RPMI7951 (cell line): ENCODE results near the gene ENGASE. TPM values are rescaled to one million over a fixed set of nuclear protein-coding genes. Genes with fewer than 3 reads are reported as not detected.

Experiments
- DNase-seq: peaks from one replicate; pipeline ENCODE4 v3.0.0-alpha.2; 2012; ENCODE audit warnings: low read depth
- total RNA-seq: library from RNA; depleted of rRNA; stranded (reverse); fragments of >200 nt; shearing (Covaris generic); gene quantifications from 2 replicates; pipeline ENCODE4 v1.2.3, GENCODE V29; 2014

Gene ENGASE
- total RNA-seq, 1 experiment from 2014 or later, result 3.7 TPM

DNA sequence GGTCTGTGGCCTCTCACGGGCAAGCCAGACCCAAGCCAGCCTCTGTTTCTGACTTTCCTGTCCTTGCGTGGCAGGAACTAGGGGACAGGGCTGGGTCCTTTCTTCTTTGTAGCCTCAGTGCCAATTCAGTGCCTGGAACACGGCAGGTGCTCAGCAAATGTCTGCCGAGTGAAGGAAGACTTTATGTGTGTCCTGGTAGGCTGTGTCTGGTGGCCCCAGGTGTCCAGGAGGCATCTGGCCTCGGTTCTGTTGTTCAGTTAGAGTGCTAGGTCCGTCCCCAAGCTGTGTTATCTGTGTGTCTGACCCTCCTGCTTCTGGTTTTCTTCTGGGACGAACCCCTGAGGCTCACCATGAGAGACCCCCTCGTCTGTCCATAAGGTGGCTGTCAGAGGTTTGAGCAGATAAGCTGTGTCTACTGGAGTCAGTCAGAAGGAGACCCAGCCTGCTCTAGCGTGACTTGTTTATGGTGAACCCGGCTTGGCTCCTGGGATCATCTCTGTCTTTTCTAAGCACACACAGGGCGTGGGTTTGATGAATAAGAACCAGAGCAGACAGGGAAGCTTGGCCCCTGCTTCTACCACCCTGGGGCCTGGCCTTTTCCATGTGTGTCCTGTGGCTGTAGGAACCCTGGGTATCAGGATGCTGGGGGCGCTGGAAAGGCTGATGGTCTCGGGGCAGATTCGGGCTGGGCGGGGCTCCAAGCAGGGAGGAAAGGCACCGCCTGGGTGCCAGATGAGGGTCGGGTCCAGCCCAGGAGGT, 39.3 kb downstream of the ENGASE start:
- no peak for DNase-seq

DNA sequence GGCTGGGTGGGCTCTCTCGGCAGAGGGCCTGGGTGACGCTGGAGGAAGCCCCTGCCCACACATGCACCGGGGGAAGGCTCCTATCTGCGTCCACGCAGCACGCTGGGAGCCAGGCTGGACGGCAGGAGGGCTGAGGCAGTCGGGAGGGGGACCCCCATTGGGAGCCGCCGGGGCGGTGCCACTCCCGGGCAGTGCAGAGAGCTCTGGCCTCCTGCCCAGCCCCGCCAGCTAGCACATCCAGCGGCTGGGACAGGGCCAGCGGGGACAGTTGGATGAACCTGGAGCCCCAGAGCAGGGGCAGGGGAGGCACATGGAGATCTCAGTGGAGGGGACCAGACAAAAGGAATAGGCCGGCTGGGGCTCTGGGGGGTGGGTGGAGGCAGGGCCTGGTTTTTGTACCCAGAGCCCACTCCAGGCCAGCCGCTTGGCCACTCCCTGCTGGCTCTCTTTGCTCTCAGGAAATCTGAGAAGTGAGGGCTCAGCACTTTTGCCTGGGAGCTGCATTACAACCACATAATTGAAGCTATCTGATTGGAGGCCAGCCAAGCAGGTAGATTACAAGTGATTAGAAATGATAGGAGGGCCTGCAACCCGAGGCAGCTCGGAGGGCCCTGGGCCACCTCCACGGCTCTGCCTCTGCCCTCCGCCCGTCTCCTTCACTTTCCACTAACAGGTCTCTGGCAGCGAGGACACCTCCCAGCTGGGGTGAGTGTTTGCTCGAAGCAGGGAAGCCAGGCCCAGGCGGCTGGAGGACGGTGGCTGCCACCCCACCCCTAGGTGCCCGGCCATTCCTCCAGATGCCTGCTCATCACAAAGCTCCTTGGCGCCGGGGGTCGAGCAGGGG, 40.1 kb downstream of the ENGASE start:
- DNase-seq, result no peak

DNA sequence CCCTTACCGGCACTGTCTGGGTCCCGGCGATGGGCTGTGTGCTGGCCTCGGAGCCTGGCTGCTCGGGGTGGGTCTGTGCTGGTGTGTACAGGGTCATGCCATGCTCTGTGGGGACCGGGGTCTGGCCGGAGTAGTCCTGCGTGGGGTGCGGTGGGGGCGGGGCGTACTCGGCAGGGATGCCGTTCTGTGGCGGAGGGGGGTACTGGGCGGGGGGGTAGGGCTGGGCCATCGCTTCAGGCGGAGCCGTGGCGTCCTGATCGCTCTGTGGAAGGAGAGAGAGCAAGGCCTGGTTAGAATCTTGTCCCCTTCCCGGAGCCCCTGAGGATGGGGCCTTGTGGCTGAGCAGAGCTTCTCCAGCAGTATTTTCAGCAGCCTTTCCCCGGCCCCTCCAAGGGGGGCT, 40.9 kb downstream of the ENGASE start:
- DNase-seq, result no peak

DNA sequence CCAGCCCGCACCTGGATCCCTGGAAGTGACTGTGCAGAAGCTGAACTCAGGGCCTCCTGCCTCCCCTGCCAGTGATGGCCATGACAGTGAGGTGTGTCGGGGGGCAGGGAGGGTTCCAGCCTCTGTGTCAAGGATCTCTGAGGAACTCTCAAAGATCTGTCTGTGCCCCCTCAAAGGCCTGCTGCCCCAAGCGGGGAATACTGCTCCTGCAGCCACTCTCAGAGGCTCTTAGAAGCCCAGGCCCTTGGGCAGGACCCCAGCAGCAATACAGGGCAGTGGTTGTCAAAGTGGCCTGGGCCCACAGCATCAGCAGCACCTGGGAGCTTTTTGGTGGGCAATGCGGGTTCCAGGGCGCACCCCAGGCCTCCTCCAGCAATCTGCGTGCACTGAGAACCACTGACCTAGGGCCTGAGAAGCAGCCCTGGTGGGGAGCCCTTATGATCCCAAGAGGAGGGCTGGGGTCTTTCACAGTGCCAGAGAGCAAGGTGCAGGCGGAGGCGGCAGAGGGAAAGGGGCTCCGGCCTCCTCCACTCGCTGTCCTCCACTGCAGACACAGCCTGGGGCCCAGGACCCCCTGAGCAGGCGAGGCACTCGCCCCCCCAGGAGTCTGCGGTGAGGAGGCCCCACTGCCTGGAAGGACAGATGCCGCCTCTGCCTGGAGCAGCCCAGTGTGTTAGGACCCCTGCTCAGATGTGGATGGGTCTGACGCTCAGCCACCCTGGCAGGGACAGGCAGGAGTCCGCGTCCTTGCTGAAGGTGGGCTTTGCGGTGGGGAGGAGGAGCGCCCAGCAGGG, 42.1 kb downstream of the ENGASE start:
- no peak for DNase-seq

DNA sequence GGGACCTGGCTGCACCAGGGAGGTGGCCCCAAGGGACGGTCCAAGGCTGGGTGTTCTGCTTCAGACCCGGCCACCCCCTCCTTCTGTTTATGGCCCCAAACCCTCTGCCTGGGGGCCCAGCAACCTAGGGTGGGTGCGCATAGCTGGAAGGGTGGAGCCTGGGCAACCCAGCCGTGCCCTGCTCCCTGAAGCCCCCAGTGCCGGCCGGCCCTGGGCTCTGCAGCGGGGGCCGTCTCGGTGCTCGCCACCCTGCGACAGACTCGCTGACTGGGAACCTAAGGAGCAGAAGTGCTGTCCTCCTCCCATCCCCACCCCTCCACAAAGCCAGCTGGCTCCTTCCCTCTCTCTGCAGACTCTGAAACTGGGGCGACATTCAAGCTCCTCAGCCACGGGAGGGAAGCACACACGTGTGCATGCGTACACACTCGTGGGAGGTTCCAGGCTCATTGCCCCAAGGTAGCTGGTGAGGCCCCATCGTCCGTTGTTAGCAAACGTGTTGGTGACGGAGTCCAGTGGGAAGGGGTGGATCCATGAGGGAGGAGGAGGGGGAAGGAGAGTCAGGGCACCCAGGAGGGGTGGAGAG, 43.4 kb downstream of the ENGASE start:
- no peak for DNase-seq

DNA sequence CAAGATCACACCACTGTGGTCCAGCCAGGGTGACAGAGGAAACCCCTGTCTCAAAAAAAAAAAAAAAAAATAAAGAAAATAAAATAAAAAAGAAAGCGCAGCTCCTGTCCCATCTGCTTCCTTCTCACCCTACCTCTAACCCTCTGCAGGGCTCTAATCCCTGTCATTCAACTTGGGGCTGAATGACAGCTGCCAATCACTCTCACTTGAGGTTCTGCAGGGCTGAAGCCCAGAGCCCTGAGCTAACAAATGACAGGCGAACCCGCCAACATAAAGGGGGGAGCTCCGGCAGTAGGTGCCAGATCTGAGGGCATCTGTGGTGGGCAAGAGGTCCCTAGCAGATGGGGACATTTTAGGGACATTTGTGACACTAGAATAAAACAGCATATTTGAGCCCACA, 44.3 kb downstream of the ENGASE start:
- no peak for DNase-seq

DNA sequence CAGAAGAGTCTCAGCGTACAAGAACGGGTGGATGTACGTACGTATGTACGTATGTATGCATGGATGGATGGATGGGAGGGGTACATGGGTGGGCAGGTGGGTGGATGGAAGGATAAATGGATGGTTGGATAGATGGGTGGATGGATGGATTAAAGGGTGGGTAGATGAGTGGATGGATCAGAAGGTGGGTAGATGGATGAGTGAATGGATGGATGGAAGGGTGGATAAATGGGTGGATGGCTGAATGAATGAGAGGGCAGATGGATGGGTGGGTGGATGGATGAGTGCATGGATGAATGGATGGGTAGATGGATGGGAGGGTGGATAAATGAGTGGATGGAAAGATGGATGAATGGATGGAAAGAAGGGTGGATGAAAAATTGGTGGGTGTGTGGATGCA, 45.6 kb downstream of the ENGASE start:
- no peak for DNase-seq

DNA sequence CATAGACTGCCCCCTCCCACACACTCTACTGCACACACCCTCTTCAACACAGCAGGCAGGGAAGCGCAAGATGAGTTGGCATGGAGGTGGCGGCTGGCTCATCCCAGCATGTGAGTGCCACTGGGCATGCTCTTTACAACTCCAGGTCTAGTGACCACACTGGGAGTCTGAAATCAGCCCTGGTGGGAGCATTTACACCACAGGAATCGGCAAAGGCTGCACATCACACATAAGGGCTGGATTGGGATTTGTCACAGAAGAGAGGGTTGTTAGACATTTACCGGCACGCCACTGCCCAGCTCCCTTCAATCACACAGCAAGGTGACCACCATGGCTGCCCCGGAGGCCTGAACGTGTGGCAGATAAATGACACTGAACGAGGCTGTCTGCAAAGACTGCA, 49.4 kb downstream of the ENGASE start:
- DNase-seq, result no peak

DNA sequence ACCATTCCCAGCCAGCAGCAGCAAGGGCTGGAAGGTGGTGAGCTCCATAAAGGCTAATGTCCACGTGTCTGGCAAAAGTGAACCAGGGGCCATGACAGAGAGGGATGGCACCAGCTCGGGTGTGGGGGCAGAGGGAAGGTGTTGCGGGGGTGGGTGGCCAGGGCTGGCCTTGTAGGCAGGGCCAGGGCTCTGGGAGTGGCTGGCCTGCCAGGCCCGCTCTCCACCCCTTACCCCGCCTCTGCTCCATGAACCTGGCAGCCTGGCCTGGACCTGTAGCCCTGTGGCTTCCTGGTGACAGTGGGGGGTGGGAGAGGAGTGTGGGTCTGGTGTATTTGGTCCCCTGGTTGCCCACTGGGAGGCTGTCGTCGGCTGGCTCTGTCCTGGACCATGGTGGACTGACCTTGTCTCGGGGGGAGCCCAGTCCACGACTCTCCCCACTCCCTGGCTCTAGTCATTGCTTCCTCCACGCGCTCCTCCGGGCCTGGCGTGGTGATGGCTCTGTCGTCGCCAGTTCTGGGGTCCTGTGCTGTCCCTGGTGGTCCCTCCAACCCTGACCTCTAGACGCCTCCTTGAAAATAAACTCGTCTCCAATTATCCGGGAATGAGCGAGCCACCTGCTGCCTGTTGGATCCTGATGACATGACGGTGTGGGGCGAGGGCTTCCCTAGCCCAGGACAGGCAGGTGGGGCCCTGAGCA, 50.0 kb downstream of the ENGASE start:
- DNase-seq, result no peak

DNA sequence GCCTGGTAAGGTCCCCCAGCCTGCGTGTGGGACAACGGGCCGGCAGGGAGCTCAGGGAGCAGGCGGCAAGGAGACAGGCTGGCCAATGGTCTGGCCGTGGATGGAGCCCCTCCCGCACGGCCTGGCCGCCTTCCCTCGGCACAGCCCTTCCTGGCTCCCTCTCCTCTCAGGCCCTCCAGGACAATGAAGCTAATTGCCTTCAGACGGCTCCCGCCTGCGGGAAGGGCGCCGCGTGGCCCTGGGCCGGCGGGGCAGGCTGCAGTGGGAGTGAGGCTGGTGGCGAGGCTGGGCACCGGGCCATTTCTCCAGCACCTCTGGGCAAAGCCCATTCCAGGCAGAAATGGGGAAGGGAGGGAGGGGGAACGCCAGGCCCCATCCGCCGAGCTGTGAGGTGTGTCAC, 50.9 kb downstream of the ENGASE start:
- no peak for DNase-seq

DNA sequence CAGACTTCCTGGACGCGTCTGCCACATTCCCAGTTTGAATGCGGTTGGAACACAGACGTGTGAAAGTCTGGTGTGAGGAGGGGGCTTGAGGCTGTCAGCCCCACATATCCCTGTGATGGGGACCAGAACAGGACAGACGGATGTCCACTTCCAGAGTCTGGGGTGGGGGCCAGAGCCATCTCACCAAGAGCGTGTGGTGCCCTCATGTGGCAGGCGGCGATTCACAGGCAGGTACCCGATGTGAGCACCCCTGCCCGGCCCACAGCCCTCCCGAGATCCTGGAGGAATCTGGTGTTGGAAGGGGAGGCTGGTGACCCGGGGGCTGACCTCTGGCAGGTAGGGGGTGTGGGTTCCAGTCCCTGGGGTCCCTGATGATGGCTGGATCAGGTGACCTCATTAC, 51.5 kb downstream of the ENGASE start:
- DNase-seq, result no peak

DNA sequence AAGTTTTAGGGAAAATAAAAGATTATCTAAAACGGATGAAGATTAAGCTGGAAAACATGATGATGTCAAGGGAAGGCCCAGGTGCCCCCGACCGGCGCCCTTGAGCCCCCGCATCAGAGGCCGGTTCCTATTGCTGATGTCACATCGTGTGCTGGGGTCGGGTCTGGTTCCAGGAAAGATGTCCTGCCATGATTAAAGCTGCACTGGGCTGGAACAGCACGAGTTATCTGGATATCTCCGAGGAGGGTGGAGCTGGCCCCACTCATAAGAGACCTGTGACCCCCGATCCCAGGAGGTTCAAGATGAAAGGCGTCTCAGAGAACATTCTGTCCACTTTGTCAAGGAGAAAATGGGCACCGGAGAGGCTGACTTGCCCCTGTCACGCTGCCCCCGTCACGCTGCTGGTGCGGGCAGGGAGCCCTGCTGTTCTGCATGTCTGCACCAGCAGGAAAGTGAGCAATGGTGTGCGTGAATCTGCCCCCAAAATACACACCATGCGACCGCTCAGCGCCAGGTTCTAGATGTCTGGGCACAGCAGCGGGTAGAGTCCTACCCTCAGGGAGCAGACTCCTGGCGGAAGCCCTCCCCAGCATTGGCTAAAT, 53.0 kb downstream of the ENGASE start:
- no peak for DNase-seq

DNA sequence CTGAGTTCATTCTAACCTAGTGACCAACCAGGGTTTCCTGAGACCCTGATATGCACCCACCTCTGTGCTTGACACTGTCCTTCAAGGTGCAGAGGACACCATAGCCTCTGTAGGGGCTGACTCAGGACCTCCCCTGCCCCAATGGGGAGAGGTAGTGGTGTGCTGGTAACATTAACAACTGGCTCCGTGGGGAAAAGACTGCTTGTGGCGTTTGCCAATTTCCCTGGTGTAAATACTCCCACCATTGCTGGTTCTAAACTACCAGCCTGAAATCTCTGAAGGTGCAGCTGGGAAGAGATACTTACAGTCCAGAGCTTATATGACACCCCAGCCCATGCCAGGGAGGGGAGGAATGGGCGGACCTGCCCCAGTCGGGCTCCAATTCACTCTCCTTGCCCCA, 54.9 kb downstream of the ENGASE start:
- no peak for DNase-seq

DNA sequence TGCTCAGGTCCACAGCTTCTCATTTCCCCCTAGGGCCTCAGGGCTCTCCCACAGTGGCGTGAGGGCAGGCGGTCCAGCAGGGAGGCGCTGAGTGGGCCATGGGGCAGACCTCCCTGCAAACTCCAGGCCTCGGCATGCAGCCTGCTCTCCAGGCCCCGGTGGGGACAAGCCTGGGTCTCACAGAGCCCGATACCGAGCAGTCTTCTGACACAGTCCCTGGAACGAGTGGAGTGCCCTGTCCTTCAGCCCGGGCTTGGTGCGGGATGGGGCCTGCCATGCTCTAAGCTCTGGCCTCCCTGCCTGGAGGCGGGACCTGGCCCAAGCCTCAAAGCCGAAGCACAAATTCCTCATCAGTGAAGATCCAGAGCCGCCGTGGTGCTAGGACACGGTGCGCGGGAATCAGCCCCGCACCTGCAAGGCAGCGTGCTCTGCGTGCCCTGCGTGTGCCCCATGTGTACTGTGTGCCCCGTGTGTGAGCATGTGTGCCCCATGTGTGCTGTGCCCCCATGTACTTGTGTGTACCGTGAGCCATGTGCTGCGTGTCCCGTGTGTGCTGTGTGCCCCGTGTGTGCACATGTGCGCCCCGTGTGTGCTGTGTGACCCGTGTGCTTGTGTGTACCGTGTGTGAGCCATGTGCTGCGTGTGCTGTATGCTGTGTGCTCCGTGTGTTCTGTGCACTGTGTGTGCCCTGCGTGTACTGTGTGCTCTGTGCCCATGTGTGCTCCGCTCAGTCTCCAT, 56.1 kb downstream of the ENGASE start:
- DNase-seq, result no peak

DNA sequence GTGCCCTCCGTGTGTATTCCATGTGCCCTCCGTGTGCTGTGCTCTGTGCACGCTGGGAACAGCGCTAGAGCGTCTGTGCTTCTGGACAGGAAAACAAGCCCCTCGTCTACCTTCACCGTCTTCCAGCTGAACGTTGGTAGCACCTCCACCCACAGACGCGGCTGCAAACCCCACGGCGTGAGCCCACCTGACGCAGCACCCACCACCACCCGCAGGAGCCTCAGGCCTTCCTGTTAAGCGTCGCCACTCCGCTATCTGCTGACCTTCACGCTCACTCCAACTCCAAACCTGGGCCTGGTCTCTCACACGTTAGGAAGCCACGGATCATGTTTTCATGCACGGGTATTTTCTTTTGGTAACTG, 56.6 kb downstream of the ENGASE start:
- DNase-seq, result no peak

DNA sequence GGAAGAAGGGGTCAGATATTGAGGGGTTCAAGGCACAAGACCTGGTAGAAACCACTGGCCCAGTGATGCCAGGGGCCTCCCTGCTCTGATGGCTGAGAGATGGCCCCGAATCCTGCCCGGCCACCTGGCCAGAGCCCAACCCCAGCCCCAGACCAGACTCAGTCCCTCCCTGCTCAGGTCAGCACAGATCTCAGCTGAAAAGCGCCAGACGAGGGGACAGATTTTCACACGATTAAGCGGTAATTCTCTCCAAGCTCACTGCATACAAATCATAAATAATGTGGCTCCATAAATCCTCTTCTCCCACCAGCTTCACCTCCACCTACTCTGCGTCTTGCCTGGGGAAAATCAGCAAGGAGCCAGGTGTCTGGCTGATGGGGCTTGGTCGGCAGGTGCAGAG, 57.1 kb downstream of the ENGASE start:
- no peak for DNase-seq

DNA sequence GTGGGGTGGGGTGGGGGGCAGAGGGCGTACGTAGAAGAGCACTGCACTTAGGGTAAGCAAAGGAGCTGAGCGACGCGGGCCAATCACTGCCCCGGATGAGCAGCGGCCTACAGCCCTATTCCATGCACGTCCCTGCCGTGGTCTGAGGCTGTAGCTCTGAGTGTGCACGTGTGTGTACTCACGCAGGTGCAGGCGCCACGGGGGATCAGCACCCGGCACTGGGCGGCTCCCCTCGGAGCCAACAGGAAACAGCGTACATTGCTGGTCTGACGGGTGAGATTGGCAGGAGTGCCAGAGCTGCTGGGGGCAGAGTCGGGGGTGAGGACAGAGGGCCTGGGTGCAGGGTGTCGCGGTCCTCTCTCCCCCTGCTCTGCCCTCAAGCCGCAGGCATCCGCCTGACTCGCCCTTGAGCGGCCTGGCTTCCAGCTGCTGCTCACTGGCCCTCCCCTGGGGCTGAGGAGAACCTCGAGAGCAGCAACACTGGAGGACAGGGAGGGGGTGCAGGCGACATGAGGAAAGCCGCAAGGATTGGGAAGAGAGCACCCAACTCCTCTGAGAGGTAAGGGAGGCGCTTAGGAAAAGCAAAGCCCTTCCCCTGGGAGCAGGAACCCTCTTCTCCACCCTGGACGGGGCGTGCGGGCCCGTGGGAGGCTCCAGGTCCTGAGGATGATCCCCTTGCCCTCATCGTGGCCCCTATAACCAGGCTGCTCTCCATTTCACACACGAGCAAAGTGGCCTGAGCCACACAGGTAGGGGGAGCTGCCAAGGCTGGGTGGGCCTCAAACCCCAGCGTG, 57.8 kb downstream of the ENGASE start:
- DNase-seq, result no peak

DNA sequence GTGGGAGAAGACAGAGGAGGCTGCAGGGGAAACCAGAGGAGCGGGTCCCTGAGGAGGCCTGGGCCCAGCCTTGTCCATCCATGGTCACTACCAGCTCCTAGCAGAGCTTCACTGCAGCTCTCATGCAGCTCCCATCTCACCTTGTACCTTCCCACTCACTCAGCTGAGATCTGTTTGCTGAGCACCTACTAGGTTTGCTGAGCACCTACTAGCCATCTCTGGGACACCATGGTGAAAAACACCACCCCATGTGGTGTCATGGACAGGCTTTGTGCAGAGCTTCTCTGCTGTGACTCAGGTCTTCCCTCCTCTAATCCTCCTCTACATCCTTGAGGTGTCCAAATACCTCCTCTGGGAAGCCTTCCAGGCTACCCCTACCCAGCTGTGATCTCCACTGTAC, 58.6 kb downstream of the ENGASE start:
- no peak for DNase-seq

DNA sequence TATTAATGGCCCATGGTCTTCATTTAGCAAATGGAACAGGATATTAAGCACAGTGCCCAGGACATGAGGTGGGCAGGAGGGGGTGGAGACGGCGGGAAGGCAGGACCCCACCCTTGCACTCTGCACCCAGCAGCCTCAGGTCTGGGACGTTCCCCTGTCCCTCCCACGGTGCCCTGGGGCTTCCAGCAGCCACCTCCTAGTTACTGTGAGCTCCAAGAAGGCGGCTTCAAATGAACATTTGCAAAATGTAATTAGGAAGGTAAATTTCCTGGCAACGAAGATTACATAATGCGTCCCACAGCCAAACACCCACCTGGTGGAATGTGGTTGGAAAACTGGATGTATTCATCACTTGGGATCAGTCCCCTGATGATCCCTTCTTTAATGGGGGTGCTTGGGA, 59.4 kb downstream of the ENGASE start:
- no peak for DNase-seq

DNA sequence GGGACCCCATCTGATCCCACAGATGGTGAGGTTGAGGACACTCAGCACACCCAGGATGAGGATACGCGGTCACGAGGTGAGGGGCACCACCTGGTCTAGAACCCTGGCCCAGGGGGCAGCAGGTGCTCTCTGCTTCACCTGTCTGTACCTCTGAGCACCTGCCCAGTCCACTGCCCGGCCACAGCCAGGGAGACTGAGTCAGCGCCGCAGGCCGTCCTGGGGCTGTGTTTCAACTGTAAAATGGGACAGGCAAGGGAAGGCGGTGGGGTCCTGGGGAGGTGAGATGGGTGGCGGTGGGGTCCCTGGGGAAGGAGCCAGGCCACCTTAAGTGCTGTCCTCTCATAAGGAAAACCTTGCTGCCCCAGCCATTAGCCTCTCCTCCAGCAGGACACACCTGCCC, 60.4 kb downstream of the ENGASE start:
- no peak for DNase-seq
